ENCODE measurements around the gene CUL9.

Gene CUL9

GRCh38 chr6:43228951-43229802, 47.2 kb downstream of the CUL9 start, which contains the start of gene DNPH1:
Gene DNPH1 (minus strand): TSS chr6:43229481. CDS start chr6:43229456, 25 bp downstream.
- DNase-seq, result peak; percentile 94

GRCh38 chr6:43229803-43230620, 48.0 kb downstream of the CUL9 start:
- DNase-seq, result no peak

GRCh38 chr6:43231053-43231452, 49.1 kb downstream of the CUL9 start:
- no peak for DNase-seq

GRCh38 chr6:43231735-43232450, 49.9 kb downstream of the CUL9 start:
- no peak for DNase-seq

GRCh38 chr6:43235841-43236240, 53.8 kb downstream of the CUL9 start:
- DNase-seq, result no peak

GRCh38 chr6:43239054-43239453, 57.1 kb downstream of the CUL9 start:
- DNase-seq, result no peak

GRCh38 chr6:43240950-43241349, 59.0 kb downstream of the CUL9 start:
- no peak for DNase-seq

- no peak for DNase-seq
Observed at GRCh38 chr6:43241446-43241845, 59.5 kb downstream of the CUL9 start.

- DNase-seq, result no peak
Observed at GRCh38 chr6:43242908-43243663, 61.1 kb downstream of the CUL9 start, which contains the start of gene TTBK1. Gene TTBK1 (plus strand): TSS chr6:43243481. CDS start chr6:43246661, 3,180 bp downstream.

- DNase-seq, result no peak
Observed at GRCh38 chr6:43243664-43244321, 61.8 kb downstream of the CUL9 start.

GRCh38 chr6:43246301-43247113, 64.5 kb downstream of the CUL9 start:
- DNase-seq, result peak; percentile 81

- peak; percentile 81 for DNase-seq
Observed at GRCh38 chr6:43247114-43247999, 65.4 kb downstream of the CUL9 start.

GRCh38 chr6:43248101-43248500, 66.1 kb downstream of the CUL9 start:
- DNase-seq, result no peak

GRCh38 chr6:43248791-43249190, 66.8 kb downstream of the CUL9 start:
- DNase-seq, result no peak

- DNase-seq, result no peak
Observed at GRCh38 chr6:43250992-43251373, 69.0 kb downstream of the CUL9 start.

- DNase-seq, result no peak
Observed at GRCh38 chr6:43253401-43253800, 71.4 kb downstream of the CUL9 start.

GRCh38 chr6:43254138-43254817, 72.3 kb downstream of the CUL9 start:
- DNase-seq, result no peak

- no peak for DNase-seq
Observed at GRCh38 chr6:43254846-43255245, 72.8 kb downstream of the CUL9 start.

Measured in right kidney (tissue), 1 donor.